Neural progenitor cell (in vitro differentiated cells): ENCODE data around the gene DNAH14. TPM values are rescaled to one million over a fixed set of nuclear protein-coding genes. Genes with fewer than 3 reads are reported as not detected.
"Not testable (repeated sequence)": the region's sequence is repeated elsewhere in the genome, so short reads cannot be mapped to it uniquely, and the experiment has no call there.

Experiments used
- DNase-seq: peaks from one replicate; pipeline ENCODE4 v3.0.0-alpha.2; 2016; ENCODE audit warnings: low spot score
- H2AFZ ChIP-seq: fragments of 200-600 bp; sonication (generic); replicated peaks from 2 replicates; pipeline ENCODE4 v1.6.1; 2016; ENCODE audit warnings: antibody characterized with exemption
- H3F3A ChIP-seq: fragments of 200-600 bp; sonication (generic); 2 replicates; pipeline ENCODE4 v1.6.1; 2016; ENCODE audit warnings: antibody characterized with exemption, low read depth
- H3K27ac ChIP-seq: fragments of 200-600 bp; sonication (generic); 2 replicates; pipeline ENCODE4 v1.5.1; 2016; ENCODE audit warnings: mild to moderate bottlenecking
- H3K27me3 ChIP-seq: fragments of 200-600 bp; sonication (generic); 2 replicates; pipeline ENCODE4 v1.6.1; 2016; ENCODE audit warnings: mild to moderate bottlenecking, moderate library complexity
- H3K36me3 ChIP-seq: fragments of 200-600 bp; sonication (generic); 2 replicates; pipeline ENCODE4 v1.5.1; 2016
- H3K4me1 ChIP-seq: fragments of 200-600 bp; sonication (generic); 2 replicates; pipeline ENCODE4 v1.6.1; 2016; ENCODE audit warnings: mixed run types
- H3K4me2 ChIP-seq: fragments of 200-600 bp; sonication (generic); 2 replicates; pipeline ENCODE4 v1.6.1; 2016
- H3K4me3 ChIP-seq: fragments of 200-600 bp; sonication (generic); 2 replicates; pipeline ENCODE4 v1.5.1; 2016
- H3K79me2 ChIP-seq: fragments of 200-600 bp; sonication (generic); 2 replicates; pipeline ENCODE4 v1.6.1; 2016; ENCODE audit warnings: low read depth
- H3K9ac ChIP-seq: fragments of 200-600 bp; sonication (generic); 2 replicates; pipeline ENCODE4 v1.6.1; 2016
- H3K9me3 ChIP-seq: fragments of 200-600 bp; sonication (generic); 2 replicates; pipeline ENCODE4 v1.5.1; 2016; ENCODE audit warnings: low read depth
- H4K20me1 ChIP-seq: fragments of 200-600 bp; sonication (generic); 2 replicates; pipeline ENCODE4 v1.6.1; 2016; ENCODE audit warnings: low read depth
- H3K27ac Mint-ChIP-seq: 3 replicates; pipeline ENCODE4 v1.8.0; 2021; ENCODE audit warnings: mixed read lengths
- H3K27me3 Mint-ChIP-seq: 2 replicates; pipeline ENCODE4 v1.8.0; 2022; ENCODE audit warnings: low read depth, mild to moderate bottlenecking, inconsistent platforms, moderate library complexity, mixed read lengths; ENCODE audit not compliant: insufficient read depth
- H3K36me3 Mint-ChIP-seq: 3 replicates; pipeline ENCODE4 v1.8.0; 2021; ENCODE audit warnings: mixed read lengths
- H3K4me1 Mint-ChIP-seq: 3 replicates; pipeline ENCODE4 v1.8.0; 2021; ENCODE audit warnings: mixed read lengths
- H3K4me3 Mint-ChIP-seq: 3 replicates; pipeline ENCODE4 v1.8.0; 2021; ENCODE audit warnings: mild to moderate bottlenecking, moderate library complexity, mixed read lengths
- H3K9me3 Mint-ChIP-seq: 3 replicates; pipeline ENCODE4 v1.8.0; 2020; ENCODE audit warnings: mixed read lengths
- CTCF ChIP-seq: fragments of 200-600 bp; sonication (generic); IDR thresholded peaks from 2 replicates; pipeline ENCODE4 v1.5.1; 2017; ENCODE audit warnings: antibody characterized with exemption, mild to moderate bottlenecking
- EZH2 ChIP-seq: fragments of 200-600 bp; sonication (generic); IDR thresholded peaks from 2 replicates; pipeline ENCODE4 v1.6.1; 2017; ENCODE audit warnings: antibody characterized with exemption, mild to moderate bottlenecking, moderate library complexity
- EZH2phosphoT487 ChIP-seq: fragments of 200-600 bp; sonication (generic); IDR thresholded peaks from 2 replicates; pipeline ENCODE4 v1.6.1; 2017; ENCODE audit warnings: antibody characterized with exemption
- total RNA-seq: library from RNA; depleted of rRNA; stranded (reverse); fragments of >200 nt; gene quantifications from 2 replicates; pipeline ENCODE4 v1.2.3, GENCODE V29; 2015; ENCODE audit warnings: low replicate concordance

DNAH14 gene
- total RNA-seq, 1 donor from 2014 or later, result 118 TPM

- H3K4me3 ChIP-seq, result no peak overlapping the region
- no peaks in the 10 kb centered on the region for H3K4me1 ChIP-seq
- H3K4me1 Mint-ChIP-seq, result no peaks in the 10 kb centered on the region
- DNase-seq, result no peak
- H3K4me3 Mint-ChIP-seq, result no peak overlapping the region
- H3F3A ChIP-seq, result no peaks in the 10 kb centered on the region
- no peak overlapping the region for H3K27ac Mint-ChIP-seq
- H3K9ac ChIP-seq, result no peak overlapping the region
- peaks cover 37% of the 10 kb centered on the region for H3K9me3 ChIP-seq
- peaks cover 15% of the 10 kb centered on the region for H3K36me3 Mint-ChIP-seq
- peaks cover 4% of the 10 kb centered on the region for H3K79me2 ChIP-seq
- H4K20me1 ChIP-seq, result no peaks in the 10 kb centered on the region
- no peaks in the 10 kb centered on the region for H3K27me3 Mint-ChIP-seq
- no peaks in the 10 kb centered on the region for H3K27me3 ChIP-seq
- H3K4me2 ChIP-seq, result no peak overlapping the region
- no peak overlapping the region for H3K27ac ChIP-seq
- H3K36me3 ChIP-seq, result peaks cover 17% of the 10 kb centered on the region
- H2AFZ ChIP-seq, result no peak overlapping the region
- TF ChIP-seq EZH2 (no peak), EZH2phosphoT487 (no peak), CTCF (no peak)
- H3K9me3 Mint-ChIP-seq, result peaks cover 69% of the 10 kb centered on the region
Observed at GRCh38 chr1:224938652-224939051, 9.2 kb downstream of the DNAH14 start.

- H3K27me3 Mint-ChIP-seq, result no peaks in the 10 kb centered on the region
- no peak overlapping the region for H3K4me2 ChIP-seq
- H3K27ac ChIP-seq, result no peak overlapping the region
- H3K36me3 Mint-ChIP-seq, result peaks cover 8% of the 10 kb centered on the region
- peaks cover 66% of the 10 kb centered on the region for H3K9me3 Mint-ChIP-seq
- H3K4me3 Mint-ChIP-seq, result no peak overlapping the region
- no peaks in the 10 kb centered on the region for H3K27me3 ChIP-seq
- no peak overlapping the region for H2AFZ ChIP-seq
- H3K9ac ChIP-seq, result no peak overlapping the region
- H3K27ac Mint-ChIP-seq, result no peak overlapping the region
- DNase-seq, result no peak
- peaks cover 2% of the 10 kb centered on the region for H3K79me2 ChIP-seq
- H3K4me3 ChIP-seq, result no peak overlapping the region
- H3K4me1 ChIP-seq, result no peaks in the 10 kb centered on the region
- H4K20me1 ChIP-seq, result no peaks in the 10 kb centered on the region
- peaks cover 28% of the 10 kb centered on the region for H3K9me3 ChIP-seq
- H3K36me3 ChIP-seq, result peaks cover 17% of the 10 kb centered on the region
- H3F3A ChIP-seq, result no peaks in the 10 kb centered on the region
- no peak for TF ChIP-seq EZH2phosphoT487
- TF ChIP-seq EZH2, result no peak
- TF ChIP-seq CTCF, result no peak
- no peaks in the 10 kb centered on the region for H3K4me1 Mint-ChIP-seq
Observed at GRCh38 chr1:224939844-224940425, 10.5 kb downstream of the DNAH14 start.

DNA sequence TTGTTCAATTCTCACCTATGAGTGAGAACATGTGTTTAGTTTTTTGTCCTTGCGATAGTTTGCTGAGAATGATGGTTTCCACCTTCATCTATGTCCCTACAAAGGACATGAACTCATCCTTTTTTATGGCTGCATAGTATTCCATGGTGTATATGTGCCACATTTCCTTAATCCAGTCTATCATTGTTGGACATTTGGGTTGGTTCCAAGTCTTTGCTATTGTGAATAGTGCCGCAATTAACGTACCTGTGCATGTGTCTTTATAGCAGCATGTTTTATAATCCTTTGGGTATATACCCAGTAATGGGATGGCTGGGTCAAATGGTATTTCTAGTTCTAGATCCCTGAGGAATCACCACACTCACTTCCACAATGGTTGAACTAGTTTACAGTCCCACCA, 11.3 kb downstream of the DNAH14 start:
- H4K20me1 ChIP-seq, H3K27ac ChIP-seq, H2AFZ ChIP-seq, DNase-seq, H3K4me3 Mint-ChIP-seq, H3K27ac Mint-ChIP-seq, H3K36me3 ChIP-seq, H3K27me3 Mint-ChIP-seq, H3K4me1 Mint-ChIP-seq, H3K79me2 ChIP-seq, H3K36me3 Mint-ChIP-seq, H3K4me2 ChIP-seq, H3K4me1 ChIP-seq, H3K4me3 ChIP-seq, H3K9ac ChIP-seq, H3K27me3 ChIP-seq, H3F3A ChIP-seq: not testable (repeated sequence)
- H3K9me3 Mint-ChIP-seq, result peaks cover 68% of the 10 kb centered on the region
- H3K9me3 ChIP-seq, result peaks cover 22% of the 10 kb centered on the region

- H3K9me3 ChIP-seq, H3K27me3 Mint-ChIP-seq, H3K4me3 Mint-ChIP-seq, H3K27ac ChIP-seq, H3K9ac ChIP-seq, H3K4me1 ChIP-seq, H3K36me3 ChIP-seq, H3K4me1 Mint-ChIP-seq, H3F3A ChIP-seq, H3K36me3 Mint-ChIP-seq, H3K4me3 ChIP-seq, H4K20me1 ChIP-seq, H3K4me2 ChIP-seq, H2AFZ ChIP-seq, H3K27me3 ChIP-seq, H3K27ac Mint-ChIP-seq: not testable (repeated sequence)
- TF ChIP-seq CTCF, result peak; percentile 15
- peaks cover 32% of the 10 kb centered on the region for H3K9me3 Mint-ChIP-seq
- peak; percentile 21 for DNase-seq
- H3K79me2 ChIP-seq, result peaks cover 17% of the 10 kb centered on the region
Observed at GRCh38 chr1:224945651-224946348, 16.3 kb downstream of the DNAH14 start.

DNA sequence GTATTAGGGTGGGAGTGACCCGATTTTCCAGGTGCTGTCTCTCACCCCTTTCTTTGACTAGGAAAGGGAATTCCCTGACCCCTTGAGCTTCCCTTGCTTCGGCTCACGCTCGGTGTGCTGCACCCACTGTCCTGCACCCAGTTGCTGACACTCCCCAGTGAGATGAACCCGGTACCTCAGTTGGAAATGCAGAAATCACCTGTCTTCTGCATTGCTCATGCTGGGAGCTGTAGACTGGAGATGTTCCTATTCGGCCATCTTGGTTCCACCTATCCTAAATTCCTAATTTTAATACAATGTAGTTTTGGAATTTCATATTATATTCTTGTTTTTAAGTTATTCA, 16.8 kb downstream of the DNAH14 start:
- H3K36me3 Mint-ChIP-seq, H3K4me1 Mint-ChIP-seq, H3K27me3 ChIP-seq, H3K9me3 ChIP-seq, H3K27ac Mint-ChIP-seq, H3F3A ChIP-seq, H3K4me1 ChIP-seq, DNase-seq, H3K27me3 Mint-ChIP-seq, H3K4me3 Mint-ChIP-seq, H3K9ac ChIP-seq, H3K27ac ChIP-seq, H3K4me2 ChIP-seq, H3K4me3 ChIP-seq, H4K20me1 ChIP-seq, H2AFZ ChIP-seq, H3K36me3 ChIP-seq: not testable (repeated sequence)
- peaks cover 17% of the 10 kb centered on the region for H3K79me2 ChIP-seq
- H3K9me3 Mint-ChIP-seq, result peaks cover 32% of the 10 kb centered on the region
